Mesenchymal stem cell (in vitro differentiated cells and primary cell): ENCODE data around the gene MESP2.

Source experiments
- DNase-seq: peaks from one replicate; pipeline ENCODE4 v3.0.0-alpha.2; 2013
- H2AFZ ChIP-seq: one replicate; pipeline ENCODE4 v1.6.1; 2013; ENCODE audit warnings: low read depth, mild to moderate bottlenecking, control low read depth, inconsistent platforms, low read length, moderate library complexity
- H2AK5ac ChIP-seq: 2 replicates; pipeline ENCODE4 v1.6.1; 2013; ENCODE audit warnings: low read length, moderate library complexity, mild to moderate bottlenecking, inconsistent platforms; ENCODE audit not compliant: severe bottlenecking
- H2BK120ac ChIP-seq: one replicate; pipeline ENCODE4 v1.6.1; 2013; ENCODE audit warnings: low read depth, mild to moderate bottlenecking, inconsistent platforms, low read length, moderate library complexity
- H2BK12ac ChIP-seq, 2 experiments: one replicate each; pipeline ENCODE4 v1.6.1; 2013; ENCODE audit warnings: inconsistent platforms in 2 of 2, low read length in 2 of 2, mild to moderate bottlenecking in 2 of 2, moderate library complexity in 2 of 2, control low read depth in 1 of 2
- H2BK15ac ChIP-seq: one replicate; pipeline ENCODE4 v1.6.1; 2013; ENCODE audit warnings: mild to moderate bottlenecking, low read depth, inconsistent platforms; ENCODE audit not compliant: poor library complexity, severe bottlenecking
- H2BK5ac ChIP-seq: 2 replicates; pipeline ENCODE4 v1.6.1; 2013; ENCODE audit warnings: low read depth, mild to moderate bottlenecking, low read length, control low read depth, inconsistent platforms; ENCODE audit not compliant: poor library complexity, severe bottlenecking
- H3K14ac ChIP-seq, 2 experiments: one replicate each; pipeline ENCODE4 v1.6.1; 2013; ENCODE audit warnings: inconsistent platforms in 2 of 2, low read length in 2 of 2, control low read depth in 1 of 2, mild to moderate bottlenecking in 1 of 2, moderate library complexity in 1 of 2
- H3K18ac ChIP-seq, 2 experiments: one replicate each; pipeline ENCODE4 v1.6.1; 2013; ENCODE audit warnings: inconsistent platforms in 2 of 2, low read length in 2 of 2, control low read depth in 1 of 2, low read depth in 1 of 2, mild to moderate bottlenecking in 1 of 2
- H3K23ac ChIP-seq, 2 experiments: one replicate each; pipeline ENCODE4 v1.6.1; 2013; ENCODE audit warnings: inconsistent platforms in 2 of 2, low read length in 2 of 2, mild to moderate bottlenecking in 2 of 2, moderate library complexity in 2 of 2, control low read depth in 1 of 2
- H3K27ac ChIP-seq: 2 replicates; pipeline ENCODE4 v1.5.1; 2013; ENCODE audit warnings: mild to moderate bottlenecking, moderate library complexity, low read length, control low read depth, inconsistent platforms; ENCODE audit not compliant: poor library complexity, severe bottlenecking
- H3K27me3 ChIP-seq, 2 experiments: 2 replicates each; pipeline versions ENCODE4 v1.6.1 to v1.7.0; 2013; ENCODE audit warnings: low read length in 2 of 2, mild to moderate bottlenecking in 2 of 2, moderate library complexity in 2 of 2, control low read depth in 1 of 2, inconsistent platforms in 1 of 2; ENCODE audit not compliant: control insufficient read depth in 1 of 2, insufficient read depth in 1 of 2
- H3K36me3 ChIP-seq, 2 experiments: 2 replicates each; pipeline versions ENCODE4 v1.6.1 to v1.7.0; 2013; ENCODE audit warnings: low read length in 2 of 2, control low read depth in 1 of 2, inconsistent platforms in 1 of 2, low read depth in 1 of 2, mild to moderate bottlenecking in 1 of 2; ENCODE audit not compliant: insufficient read depth in 2 of 2, control insufficient read depth in 1 of 2
- H3K4ac ChIP-seq, 2 experiments: one replicate each; pipeline ENCODE4 v1.6.1; 2013; ENCODE audit warnings: inconsistent platforms in 2 of 2, low read length in 2 of 2, mild to moderate bottlenecking in 2 of 2, moderate library complexity in 2 of 2, control low read depth in 1 of 2, low read depth in 1 of 2
- H3K4me1 ChIP-seq: 2 replicates; pipeline ENCODE4 v1.6.1; 2013; ENCODE audit warnings: low read depth, low read length, control low read depth; ENCODE audit not compliant: control insufficient read depth, insufficient read depth
- H3K4me2 ChIP-seq: 2 replicates; pipeline ENCODE4 v1.6.1; 2013; ENCODE audit warnings: low read length, mild to moderate bottlenecking, inconsistent platforms; ENCODE audit not compliant: poor library complexity, severe bottlenecking
- H3K4me3 ChIP-seq, 2 experiments: 2 replicates each; pipeline versions ENCODE4 v1.5.1 to v1.7.0; 2013; ENCODE audit warnings: low read length in 2 of 2, mild to moderate bottlenecking in 2 of 2, control low read depth in 1 of 2, low read depth in 1 of 2; ENCODE audit not compliant: insufficient read depth in 1 of 2
- H3K79me1 ChIP-seq: replicated peaks from 2 replicates; pipeline ENCODE4 v1.6.1; 2013; ENCODE audit warnings: mild to moderate bottlenecking, control low read depth, low read length, inconsistent platforms; ENCODE audit not compliant: poor library complexity, severe bottlenecking
- H3K9ac ChIP-seq: 2 replicates; pipeline ENCODE4 v1.7.0; 2013; ENCODE audit warnings: mild to moderate bottlenecking, low read length, moderate library complexity
- H3K9me3 ChIP-seq: 2 replicates; pipeline ENCODE4 v1.7.0; 2013; ENCODE audit warnings: mild to moderate bottlenecking, low read length; ENCODE audit not compliant: control insufficient read depth
- H4K8ac ChIP-seq: one replicate; pipeline ENCODE4 v1.6.1; 2013; ENCODE audit warnings: inconsistent platforms, mild to moderate bottlenecking, low read length, moderate library complexity
- H4K91ac ChIP-seq: one replicate; pipeline ENCODE4 v1.6.1; 2013; ENCODE audit warnings: mild to moderate bottlenecking, low read length, inconsistent platforms
- WGBS: methylation state at CpG from one replicate; pipeline ENCODE4 v1.1.7; 2013; ENCODE audit warnings: mixed read lengths; 5-methylcytosine and 5-hydroxymethylcytosine counted together

MESP2 gene

DNA sequence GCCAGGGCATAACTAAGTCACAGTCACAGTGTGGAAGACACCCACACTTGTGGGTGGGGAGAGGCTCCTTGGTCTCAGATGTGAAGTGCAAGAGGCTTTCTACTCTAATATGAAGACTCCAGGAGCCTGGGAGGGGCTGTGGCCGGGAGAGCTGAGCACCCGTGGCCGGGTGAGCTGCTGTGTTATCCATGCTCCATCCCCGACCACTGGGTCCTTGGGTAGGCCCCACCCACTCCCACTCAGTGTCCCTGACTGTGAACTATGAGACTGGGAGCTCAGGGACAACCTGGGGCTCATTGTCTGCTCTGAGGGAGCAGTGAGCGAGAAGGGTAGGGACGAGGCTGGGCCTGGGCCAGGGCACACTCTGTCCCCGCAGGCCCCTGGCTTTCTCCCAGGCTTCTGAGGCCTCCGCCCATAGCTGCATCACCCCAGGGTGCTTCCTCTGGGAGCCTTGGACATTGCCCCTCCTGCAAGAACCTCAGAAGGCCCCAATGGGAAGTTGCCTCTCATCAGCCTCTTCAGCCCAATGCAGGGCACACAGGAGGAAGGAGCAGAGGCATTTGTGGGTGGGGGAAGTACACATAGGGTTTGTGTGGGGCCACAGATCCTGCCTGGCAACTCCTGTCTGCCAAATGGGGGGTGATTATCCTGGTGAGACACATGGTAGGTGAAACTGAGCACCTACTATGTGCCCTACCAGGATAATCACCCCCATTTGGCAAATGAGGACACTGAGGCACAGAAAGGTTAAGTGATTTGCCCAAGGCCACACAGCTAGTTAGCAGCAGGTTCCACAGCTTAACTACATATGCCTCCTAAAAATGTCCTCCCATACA is 36.1 kb downstream of the MESP2 start:
- no peaks in the 10 kb centered on the region for H3K27me3 ChIP-seq
- H3K14ac ChIP-seq: no peak overlapping the region
- H3K9ac ChIP-seq: peak overlapping the region; percentile 90
- no peak overlapping the region for H2BK15ac ChIP-seq
- peaks cover 2% of the 10 kb centered on the region for H3K79me1 ChIP-seq
- H3K4me1 ChIP-seq: peaks cover 24% of the 10 kb centered on the region
- H3K4me3 ChIP-seq: peak overlapping the region in 1 of 2 experiments; percentile 88
- H3K18ac ChIP-seq: no peak overlapping the region
- H3K4me2 ChIP-seq: no peak overlapping the region
- no peak for DNase-seq
- peak overlapping the region in 1 of 2 experiments; percentile 23 for H2BK12ac ChIP-seq
- H3K36me3 ChIP-seq: peaks cover 0 to 44% of the 10 kb centered on the region in 2 experiments
- H3K27ac ChIP-seq: no peak overlapping the region
- no peak overlapping the region for H2BK120ac ChIP-seq
- H3K4ac ChIP-seq: peak overlapping the region in 1 of 2 experiments; percentile 24
- no peak overlapping the region for H2BK5ac ChIP-seq
- H4K8ac ChIP-seq: no peak overlapping the region
- WGBS: 88% methylated on average over 8 of the region's 8 CpGs
- no peak overlapping the region for H4K91ac ChIP-seq
- no peak overlapping the region for H3K23ac ChIP-seq
- H2AFZ ChIP-seq: no peak overlapping the region
- no peaks in the 10 kb centered on the region for H3K9me3 ChIP-seq
- H2AK5ac ChIP-seq: no peak overlapping the region

GRCh38 chr15:89812847-89813320 is 36.8 kb downstream of the MESP2 start:
- Histone ChIP-seq H2AFZ (no peak overlapping the region), H2BK15ac (no peak overlapping the region), H2BK120ac (no peak overlapping the region), H2BK12ac (no peak overlapping the region), H3K4me1 (peaks cover 24% of the 10 kb centered on the region), H4K8ac (peak overlapping the region; percentile 70), H4K91ac (no peak overlapping the region), H3K18ac (peak overlapping the region in 1 of 2 experiments; percentile 49), H3K14ac (peak overlapping the region in 1 of 2 experiments; percentile 27), H3K4me3 (peak overlapping the region in 1 of 2 experiments; percentile 88), H3K27ac (no peak overlapping the region), H3K23ac (no peak overlapping the region), H3K4ac (no peak overlapping the region), H2BK5ac (no peak overlapping the region), H3K9ac (peak overlapping the region; percentile 90), H3K79me1 (peaks cover 2% of the 10 kb centered on the region), H3K9me3 (no peaks in the 10 kb centered on the region), H3K4me2 (no peak overlapping the region), H3K36me3 (peaks cover 0 to 40% of the 10 kb centered on the region in 2 experiments), H2AK5ac (no peak overlapping the region), H3K27me3 (no peaks in the 10 kb centered on the region)
- WGBS: 96% methylated on average over 7 of the region's 7 CpGs
- no peak for DNase-seq

DNA sequence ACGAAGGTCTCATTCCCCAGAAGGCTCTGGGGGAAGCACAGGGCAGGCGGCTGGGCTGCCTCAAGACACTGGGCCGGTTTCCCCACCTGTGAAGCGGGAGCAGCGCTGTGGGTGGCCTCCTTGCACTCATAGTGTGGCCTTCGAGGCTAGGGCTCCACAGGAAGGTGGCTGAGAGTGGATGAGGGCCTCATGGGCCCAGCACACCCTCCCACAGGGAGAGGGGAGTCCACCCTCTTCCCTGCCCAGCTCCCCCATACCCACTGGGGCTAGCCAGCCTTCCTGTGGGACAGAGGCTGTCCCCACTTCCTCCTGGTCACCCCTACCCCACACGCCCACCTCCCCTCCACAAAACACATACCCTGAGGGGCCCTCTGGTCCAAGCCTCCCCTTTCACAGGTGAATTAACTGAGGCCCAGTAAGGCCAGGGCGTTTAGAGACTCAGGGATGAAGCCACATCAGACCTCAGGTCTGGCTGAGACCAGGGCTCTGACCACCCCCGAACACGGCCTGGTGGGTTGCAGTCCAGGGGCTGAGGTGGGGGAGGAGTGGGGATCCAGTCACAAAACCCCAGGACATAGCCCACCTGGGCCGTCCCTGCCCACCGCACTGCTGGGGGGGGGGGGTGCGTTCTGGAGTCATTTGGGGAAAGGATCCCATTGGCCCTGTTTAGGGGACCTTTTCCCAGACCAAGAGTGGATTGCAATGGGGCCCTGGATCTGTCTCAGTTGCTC is 37.4 kb downstream of the MESP2 start:
- H3K9ac ChIP-seq: peak overlapping the region; percentile 90
- no peak overlapping the region for H3K4me2 ChIP-seq
- H3K4ac ChIP-seq: peak overlapping the region; percentile 29 to 70
- H3K23ac ChIP-seq: peak overlapping the region in 1 of 2 experiments; percentile 5
- H2BK120ac ChIP-seq: no peak overlapping the region
- no peak overlapping the region for H2AFZ ChIP-seq
- H3K4me3 ChIP-seq: peak overlapping the region in 1 of 2 experiments; percentile 88
- 79% methylated on average over 12 of the region's 13 CpGs for WGBS
- H2BK5ac ChIP-seq: no peak overlapping the region
- peaks cover 0 to 33% of the 10 kb centered on the region in 2 experiments for H3K36me3 ChIP-seq
- H4K91ac ChIP-seq: peak overlapping the region; percentile 18
- H3K79me1 ChIP-seq: peaks cover 2% of the 10 kb centered on the region
- no peak overlapping the region for H2BK15ac ChIP-seq
- no peak overlapping the region for H3K27ac ChIP-seq
- peak overlapping the region in 1 of 2 experiments; percentile 88 for H3K14ac ChIP-seq
- peaks cover 24% of the 10 kb centered on the region for H3K4me1 ChIP-seq
- no peaks in the 10 kb centered on the region for H3K9me3 ChIP-seq
- peak overlapping the region; percentile 70 for H4K8ac ChIP-seq
- H3K18ac ChIP-seq: peak overlapping the region; percentile 1 to 49
- H2BK12ac ChIP-seq: peak overlapping the region in 1 of 2 experiments; percentile 29
- no peaks in the 10 kb centered on the region for H3K27me3 ChIP-seq
- no peak overlapping the region for H2AK5ac ChIP-seq
- DNase-seq: no peak
